Epithelial cell of prostate (primary cell): ENCODE results near the gene PET100.

Source experiments
- DNase-seq: peaks from one replicate; pipeline ENCODE4 v3.0.0-alpha.2; 2011; ENCODE audit warnings: low read depth, low spot score
- H3K27ac ChIP-seq: fragments of 450-650 bp; 2 replicates; pipeline ENCODE4 v1.5.1; 2017; ENCODE audit warnings: mild to moderate bottlenecking

PET100 gene

DNA sequence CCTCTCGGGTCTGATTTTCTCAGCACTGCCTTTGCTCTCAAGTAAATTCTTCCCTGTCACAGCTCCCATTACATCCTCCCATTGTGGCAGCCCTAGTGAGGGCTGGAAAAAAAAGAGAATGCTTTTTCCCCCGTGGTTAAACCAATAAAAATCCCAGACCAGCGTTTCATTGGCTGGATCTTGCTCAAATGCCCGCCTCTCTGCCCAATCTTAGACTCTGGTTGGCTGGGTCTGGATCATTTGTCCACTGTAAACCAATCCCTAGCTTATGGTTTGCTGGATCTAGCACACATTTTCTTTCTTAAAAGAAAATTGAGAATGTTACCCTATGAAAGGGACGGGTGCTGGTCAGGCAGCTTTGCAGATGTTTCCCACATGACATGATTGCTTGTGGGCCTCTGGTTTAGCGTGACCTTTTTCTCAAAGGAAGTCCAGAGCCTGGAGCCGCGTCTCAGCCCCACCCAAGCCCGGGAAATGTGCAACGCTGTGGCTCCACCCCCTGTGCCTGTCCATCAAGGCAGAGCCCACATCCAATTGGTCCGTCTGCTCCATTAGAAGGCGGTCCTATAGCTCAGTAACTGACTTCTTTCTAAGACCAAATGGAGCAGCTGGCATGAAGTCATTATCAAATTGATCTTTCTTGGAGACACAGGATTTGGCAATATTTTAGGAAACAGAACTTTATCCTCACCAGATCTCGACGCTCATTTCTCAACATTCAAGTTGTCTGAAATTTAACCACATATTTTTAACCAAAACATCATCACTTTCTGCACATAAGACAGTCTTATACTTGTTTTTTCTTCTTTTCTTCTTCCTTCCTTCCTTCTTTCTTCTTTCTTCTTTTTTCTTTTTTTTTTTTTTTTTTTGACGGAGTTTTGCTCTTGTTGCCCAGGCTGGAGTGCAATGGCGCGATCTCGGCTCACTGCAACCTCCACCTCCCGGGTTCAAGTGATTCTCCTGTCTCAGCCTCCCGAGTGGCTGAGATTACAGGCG lies 44.7 kb downstream of the PET100 start:
- H3K27ac ChIP-seq = no peak overlapping the region
- no peak for DNase-seq

- no peak for DNase-seq
- H3K27ac ChIP-seq = no peak overlapping the region
Measured at GRCh38 chr19:7676376-7676775, 46.8 kb downstream of the PET100 start.

GRCh38 chr19:7676854-7677253 lies 47.3 kb downstream of the PET100 start, which contains the start of gene MCEMP1:
Gene MCEMP1 (plus strand): TSS chr19:7677090. CDS start chr19:7677121, 31 bp downstream.
- no peak for DNase-seq
- H3K27ac ChIP-seq = no peak within 1 kb of the TSS

- DNase-seq = no peak
- H3K27ac ChIP-seq = no peak overlapping the region
Measured at GRCh38 chr19:7677669-7678311, 48.2 kb downstream of the PET100 start.

- H3K27ac ChIP-seq = no peak overlapping the region
- DNase-seq = no peak
Measured at GRCh38 chr19:7678971-7679751, 49.6 kb downstream of the PET100 start.

DNA sequence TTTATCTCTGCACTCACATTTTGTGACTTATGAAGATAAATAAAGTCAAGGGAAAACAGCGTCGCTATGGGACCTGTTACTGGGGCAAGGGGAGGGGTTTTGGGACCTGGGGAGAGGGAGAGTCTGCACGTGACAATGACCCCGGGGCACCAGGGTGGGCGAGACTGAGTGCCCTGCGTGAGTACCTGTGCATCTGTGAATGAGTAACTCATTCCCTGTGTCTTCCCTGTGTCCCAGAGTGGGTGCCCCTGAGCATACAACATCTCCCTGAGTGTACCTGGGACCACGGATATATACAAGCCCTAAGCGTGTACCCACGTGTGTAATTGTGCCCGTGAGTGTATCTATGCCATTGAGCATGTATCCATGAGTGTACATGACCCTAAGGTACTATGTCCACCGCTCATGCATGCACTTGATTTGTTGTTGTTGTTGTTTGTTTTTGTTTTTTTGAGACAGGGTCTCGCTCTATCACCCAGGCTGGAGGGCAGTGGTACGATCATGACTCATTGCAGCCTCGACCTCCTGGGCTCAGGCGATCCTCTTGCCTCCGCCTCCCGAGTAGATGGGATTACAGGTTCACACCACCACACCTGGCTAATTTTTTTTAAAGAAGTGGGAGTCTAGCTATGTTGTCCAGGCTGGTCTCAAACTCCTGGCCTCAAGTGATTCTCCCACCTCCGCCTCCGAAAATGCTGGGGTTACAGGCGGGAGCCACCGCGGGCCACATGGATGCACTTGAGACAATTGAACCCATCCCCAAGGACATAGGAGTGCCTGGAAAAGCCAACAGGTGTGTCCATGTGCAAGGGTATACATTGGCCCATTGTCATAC lies 50.4 kb downstream of the PET100 start:
- no peak for DNase-seq
- no peak overlapping the region for H3K27ac ChIP-seq

DNA sequence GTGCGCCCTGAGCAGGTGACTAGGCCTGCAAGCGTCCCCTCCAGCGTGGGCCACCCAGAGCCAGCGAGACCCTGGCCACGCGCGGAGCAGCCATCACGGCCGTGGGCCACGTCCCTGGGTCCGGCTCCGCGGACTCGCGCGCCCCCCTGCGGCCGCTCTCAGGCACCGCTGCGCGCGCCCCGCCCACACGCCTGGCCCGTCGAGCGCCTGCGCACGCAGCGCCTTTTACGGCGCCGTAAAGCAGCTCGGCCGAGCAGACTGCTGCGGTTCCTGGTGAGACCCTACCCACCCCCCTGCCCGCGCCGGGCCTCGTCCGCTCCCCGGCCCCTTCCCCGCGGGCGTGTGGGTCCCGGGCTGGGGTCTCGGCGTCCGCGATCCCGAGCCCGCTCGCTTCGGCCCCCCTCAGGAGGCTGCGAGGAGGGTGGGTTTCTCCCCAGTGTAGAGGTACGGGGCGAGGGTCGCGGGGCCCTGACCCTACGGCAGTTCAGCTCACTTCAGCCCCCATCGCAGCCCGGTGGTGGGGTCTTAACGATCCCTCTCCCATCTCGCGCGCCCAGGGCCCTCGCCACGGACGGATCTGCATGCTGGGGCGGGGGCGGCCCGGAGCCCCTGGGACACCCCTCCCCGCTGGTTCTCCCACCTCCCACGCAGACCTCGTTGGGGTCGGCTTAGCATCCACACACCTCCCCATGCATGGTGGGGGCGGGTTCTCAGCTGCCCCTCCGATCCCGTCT lies 51.2 kb downstream of the PET100 start, which contains the start of gene TRAPPC5:
Gene TRAPPC5, plus strand, starts transcription at position 228 of the 734 bp plus-strand sequence. CDS start 1,421 bp downstream, outside the sequence.
- H3K27ac ChIP-seq = peak within 1 kb of the TSS; percentile 44
- DNase-seq = no peak
